GM12865 (cell line): ENCODE results near the gene COL17A1.

Experiments used
- DNase-seq: peaks from one replicate; pipeline ENCODE4 v3.0.0; 2010; ENCODE audit warnings: low read depth
- H3K4me3 ChIP-seq: 2 replicates; pipeline ENCODE4 v1.5.1; 2011; ENCODE audit warnings: mild to moderate bottlenecking, low read depth, low read length, control low read depth
- TF ChIP-seq, protein P1 (sequence below): IDR thresholded peaks from 2 replicates; pipeline ENCODE4 v1.5.1; 2011; ENCODE audit warnings: low read length, control low read depth, low read depth, inconsistent platforms; ENCODE audit not compliant: insufficient read depth; ENCODE audit errors: missing control alignments

The COL17A1 gene

GRCh38 chr10:104040382-104040781, 45.3 kb downstream of the COL17A1 start:
- TF ChIP-seq, protein P1, sequence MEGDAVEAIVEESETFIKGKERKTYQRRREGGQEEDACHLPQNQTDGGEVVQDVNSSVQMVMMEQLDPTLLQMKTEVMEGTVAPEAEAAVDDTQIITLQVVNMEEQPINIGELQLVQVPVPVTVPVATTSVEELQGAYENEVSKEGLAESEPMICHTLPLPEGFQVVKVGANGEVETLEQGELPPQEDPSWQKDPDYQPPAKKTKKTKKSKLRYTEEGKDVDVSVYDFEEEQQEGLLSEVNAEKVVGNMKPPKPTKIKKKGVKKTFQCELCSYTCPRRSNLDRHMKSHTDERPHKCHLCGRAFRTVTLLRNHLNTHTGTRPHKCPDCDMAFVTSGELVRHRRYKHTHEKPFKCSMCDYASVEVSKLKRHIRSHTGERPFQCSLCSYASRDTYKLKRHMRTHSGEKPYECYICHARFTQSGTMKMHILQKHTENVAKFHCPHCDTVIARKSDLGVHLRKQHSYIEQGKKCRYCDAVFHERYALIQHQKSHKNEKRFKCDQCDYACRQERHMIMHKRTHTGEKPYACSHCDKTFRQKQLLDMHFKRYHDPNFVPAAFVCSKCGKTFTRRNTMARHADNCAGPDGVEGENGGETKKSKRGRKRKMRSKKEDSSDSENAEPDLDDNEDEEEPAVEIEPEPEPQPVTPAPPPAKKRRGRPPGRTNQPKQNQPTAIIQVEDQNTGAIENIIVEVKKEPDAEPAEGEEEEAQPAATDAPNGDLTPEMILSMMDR = no peak
- no peak overlapping the region for H3K4me3 ChIP-seq
- no peak for DNase-seq

GRCh38 chr10:104038958-104039752, 46.5 kb downstream of the COL17A1 start:
- no peak for DNase-seq
- no peak overlapping the region for H3K4me3 ChIP-seq
- TF ChIP-seq, protein P1 = no peak

- no peak for DNase-seq
- H3K4me3 ChIP-seq = no peak overlapping the region
- TF ChIP-seq, protein P1 = no peak
These were observed 47.1 kb downstream of the COL17A1 start for GRCh38 chr10:104038537-104038936.

- H3K4me3 ChIP-seq = no peak overlapping the region
- no peak for DNase-seq
- TF ChIP-seq, protein P1 = no peak
These were observed 48.3 kb downstream of the COL17A1 start for GRCh38 chr10:104037261-104037951.

DNA sequence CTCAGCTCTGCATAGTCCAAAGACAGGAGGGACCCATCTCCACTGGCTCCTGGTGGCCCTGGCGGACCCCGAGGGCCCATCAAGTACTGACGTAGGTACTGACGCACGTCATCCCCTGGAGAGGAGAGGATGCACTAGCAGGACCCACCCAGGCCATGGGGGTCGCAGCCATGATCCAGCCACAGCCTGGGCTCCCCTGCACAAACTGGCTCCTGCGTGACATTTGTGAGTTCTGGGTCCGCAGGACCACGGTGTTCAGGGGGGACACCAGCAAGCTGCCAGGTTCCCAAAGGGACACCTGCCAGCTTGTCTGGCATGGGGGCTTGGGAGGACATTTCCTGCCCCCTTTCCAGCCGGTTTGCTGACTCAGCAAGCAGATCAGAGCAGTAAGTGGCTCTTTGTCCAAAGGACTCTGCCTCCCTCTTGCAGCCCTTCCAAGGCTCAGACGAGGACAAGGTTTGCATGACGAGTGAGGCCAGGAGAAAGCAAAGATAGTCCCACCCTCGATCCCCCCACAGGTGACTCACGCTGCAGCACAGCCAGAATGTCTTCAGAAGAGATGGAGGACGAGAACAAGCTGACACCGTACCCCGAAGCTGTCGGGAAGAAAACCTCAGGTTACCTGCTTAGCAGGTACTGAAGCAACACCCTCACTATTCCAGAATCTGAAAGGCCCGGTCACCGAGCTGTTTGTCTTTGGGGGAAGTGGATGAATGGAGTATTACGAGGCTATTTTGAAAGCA, 49.0 kb downstream of the COL17A1 start:
- H3K4me3 ChIP-seq = no peak overlapping the region
- no peak for DNase-seq
- TF ChIP-seq, protein P1 = no peak

- DNase-seq = no peak
- TF ChIP-seq, protein P1 = no peak
- no peak overlapping the region for H3K4me3 ChIP-seq
These were observed 49.7 kb downstream of the COL17A1 start for GRCh38 chr10:104036069-104036384.
